Heart right ventricle (tissue), 16 donors: ENCODE measurements around the gene ARHGEF6. TPM values are rescaled to one million over a fixed set of nuclear protein-coding genes. Genes with fewer than 3 reads are reported as not detected.
A peak's percentile ranks its signal among the peaks of the same experiment; 100 is the strongest.

Source experiments
- ATAC-seq, 8 donors: fragments of 200-7000 bp; cut with Tn5 transposase; one replicate each; pipeline ENCODE4 v1.9.1; 2020; ENCODE audit warnings: mild to moderate bottlenecking in 8 of 8, moderate library complexity in 8 of 8, moderate number of reproducible peaks in 1 of 8
- DNase-seq, 2 donors: peaks; one replicate each; pipeline ENCODE4 v3.0.0-alpha.2; 2020
- H3K27ac ChIP-seq, 10 donors: fragments of 200-600 bp; sonication (generic) in 2 of 10; one replicate each; pipeline versions ENCODE4 v1.5.0 to v1.8.0; 2020 to 2022; ENCODE audit warnings: mild to moderate bottlenecking in 3 of 10
- H3K27me3 ChIP-seq, 7 donors: fragments of 200-600 bp; one replicate each; pipeline ENCODE4 v1.8.0; 2021 to 2022; ENCODE audit warnings: mild to moderate bottlenecking in 2 of 7
- H3K36me3 ChIP-seq, 9 donors: fragments of 200-600 bp; sonication (generic) in 1 of 9; one replicate each; pipeline versions ENCODE4 v1.5.0 to v1.8.0; 2020 to 2022; ENCODE audit warnings: mild to moderate bottlenecking in 2 of 9
- H3K4me1 ChIP-seq, 9 donors: fragments of 200-600 bp; sonication (generic) in 1 of 9; one replicate each; pipeline versions ENCODE4 v1.5.0 to v1.8.0; 2020 to 2022; ENCODE audit warnings: mild to moderate bottlenecking in 4 of 9
- H3K4me3 ChIP-seq, 10 donors: fragments of 200-600 bp; sonication (generic) in 2 of 10; one replicate each; pipeline versions ENCODE4 v1.5.0 to v1.8.0; 2020 to 2022; ENCODE audit warnings: mild to moderate bottlenecking in 7 of 10, moderate library complexity in 2 of 10
- H3K9me3 ChIP-seq, 11 donors: fragments of 200-600 bp in 10 of 11; sonication (generic) in 2 of 11; one replicate each; pipeline versions ENCODE4 v1.5.0 to v1.8.0; 2013 to 2022; ENCODE audit warnings: mild to moderate bottlenecking in 2 of 11, control low read depth in 1 of 11, moderate library complexity in 1 of 11
- CTCF ChIP-seq, 9 donors: fragments of 200-600 bp; sonication (generic) in 2 of 9; IDR thresholded peaks; one replicate each; pipeline versions ENCODE4 v1.5.0 to v1.8.0; 2021 to 2022; ENCODE audit warnings: antibody characterized with exemption in 9 of 9, mild to moderate bottlenecking in 5 of 9, moderate library complexity in 1 of 9
- WGBS, 2 donors: extraction: QIAGEN DNeasy Blood & Tissue Kit; methylation state at CpG; one replicate each; pipeline ENCODE4 v1.1.7; 2013; ENCODE audit warnings: inconsistent platforms in 1 of 2; 5-methylcytosine and 5-hydroxymethylcytosine counted together
- intact Hi-C, 10 donors: fragments of 100-400 bp; cut with DNase I; formaldehyde crosslinking; loops; one replicate each; pipeline versions ENCODE4 v1.11.1 to v1.14.2; 2022
- polyA plus RNA-seq, 2 donors: library from polyadenylated mRNA; stranded (reverse); fragments of 200-250 nt; gene quantifications; one replicate each; pipeline ENCODE4 v1.2.3, GENCODE V29; 2013
- total RNA-seq, 10 donors: library from RNA; stranded (reverse); fragmentation: NEBNext Ultra II Directional in 3 of 10; extraction: Animal tissue kit (Norgen Biotek cat#: 25700) in 3 of 10; gene quantifications; one replicate each; pipeline versions ENCODE4 v1.2.1 to v1.2.4, GENCODE V29; 2021 to 2023
- donor health status: Arrhythmogenic right ventricular cardiomyopathy.
- donor health status: ischemic (EF 13 %, LVEDD 7.1; RV severe dilation, severe dysfunction).
- donor health status: healthy with polysubstance abuse.
- donor health status: DM: no; HTN: yes; CAD: no.
- donor health status: DM: no; HTN: no; CAD: no.
- donor health status: ischemic (EF 25% LVEDD 6.9; RV normal size, moderate dysfunction).
- donor health status: ischemic (EF 25% LVEDD 5.7; RV mildly dilated, moderate dysfunction).
- donor health status: healthy.
- donor health status: DM: yes; HTN: yes; CAD: no.
- donor health status: Ischemic cardiomyopathy.
- donor health status: ischemic (EF 35%, LVEDD 5.7; RV mildly dilated, moderate dysfunction).
- donor health status: nonischemic (EF 11% LVEDD 7.7; RV severe dilation, severe dysfunction).
- donor health status: DM: yes; HTN: yes; CAD: no.
- donor health status: PGD.
- donor health status: ischemic (EF 29% LVEDD 5.4; RV normal size, mild dysfunction).
- donor health status: nonischemic (EF 23%, LVEDD 6.1; RV moderate dilation, normal function).

ARHGEF6 gene
- total and polyA plus RNA-seq, 12 donors = 15.3 to 88.0 (median 50.2) TPM

- no peak for TF ChIP-seq CTCF (IDR thresholded peaks at IDR 0.05)
- no peak overlapping the region for H3K27ac ChIP-seq
- H3K27me3 ChIP-seq = peaks cover 0 to 13% (median 0%) of the 10 kb centered on the region in 7 donors
- 87 to 88% methylated on average over 4 of the region's 4 CpGs for WGBS, 2 donors
- intact Hi-C loops = loop anchor here in 1 of 10 donors (10.0 kb wide), 1 partner anchor 137 kb away; no protein-coding TSS in a partner anchor
- H3K36me3 ChIP-seq = peaks cover 0 to 46% (median 0%) of the 10 kb centered on the region in 9 donors
- no peak for DNase-seq
- H3K4me3 ChIP-seq = no peak overlapping the region
- H3K4me1 ChIP-seq = peaks cover 0 to 21% (median 16%) of the 10 kb centered on the region in 9 donors
- peak in 1 of 8 donors; percentile 43 for ATAC-seq
- no peaks in the 10 kb centered on the region for H3K9me3 ChIP-seq
These were observed 42.5 kb downstream of the ARHGEF6 start for GRCh38 chrX:136738049-136738729.

GRCh38 chrX:136736690-136737089 lies 44.0 kb downstream of the ARHGEF6 start:
- peaks cover 0 to 40% (median 0%) of the 10 kb centered on the region in 9 donors for H3K36me3 ChIP-seq
- intact Hi-C loops = loop anchor here in 1 of 10 donors (10.0 kb wide), 1 partner anchor 138 kb away; no protein-coding TSS in a partner anchor
- no peaks in the 10 kb centered on the region for H3K9me3 ChIP-seq
- 39 to 63% methylated on average over 7 of the region's 7 CpGs for WGBS, 2 donors
- DNase-seq (no peak), ATAC-seq (peak in 7 of 8 donors; percentile 52 to 88 (median 57))
- TF ChIP-seq CTCF (IDR thresholded peaks at IDR 0.05) = no peak
- H3K27me3 ChIP-seq = peaks cover 0 to 13% (median 0%) of the 10 kb centered on the region in 7 donors
- peaks cover 0 to 21% (median 16%) of the 10 kb centered on the region in 9 donors for H3K4me1 ChIP-seq
- H3K4me3 ChIP-seq = no peak overlapping the region
- H3K27ac ChIP-seq = peak overlapping the region in 7 of 10 donors; percentile 46 to 67 (median 56)

- intact Hi-C loops = loop anchor here in 1 of 10 donors (10.0 kb wide), 1 partner anchor 139 kb away; no protein-coding TSS in a partner anchor
- DNase-seq (no peak), ATAC-seq (peak in 5 of 8 donors; percentile 42 to 76 (median 48))
- no peak for TF ChIP-seq CTCF (IDR thresholded peaks at IDR 0.05)
- peaks cover 0 to 39% (median 0%) of the 10 kb centered on the region in 9 donors for H3K36me3 ChIP-seq
- WGBS, 2 donors = 53 to 58% methylated on average over 1 of the region's 1 CpG
- no peak overlapping the region for H3K4me3 ChIP-seq
- H3K27me3 ChIP-seq = peaks cover 0 to 13% (median 0%) of the 10 kb centered on the region in 7 donors
- H3K4me1 ChIP-seq = peaks cover 0 to 21% (median 16%) of the 10 kb centered on the region in 9 donors
- no peaks in the 10 kb centered on the region for H3K9me3 ChIP-seq
- H3K27ac ChIP-seq = peak overlapping the region in 7 of 10 donors; percentile 21 to 67 (median 56)
These were observed 45.1 kb downstream of the ARHGEF6 start for GRCh38 chrX:136735601-136736000.

- no peak overlapping the region for H3K4me3 ChIP-seq
- ATAC-seq (no peak), DNase-seq (no peak)
- no peaks in the 10 kb centered on the region for H3K9me3 ChIP-seq
- no peak for TF ChIP-seq CTCF (IDR thresholded peaks at IDR 0.05)
- WGBS, 2 donors = 89 to 91% methylated on average over 3 of the region's 3 CpGs
- intact Hi-C loops = loop anchor here in 2 of 10 donors (5.0 to 10.0 kb wide), 2 partner anchors 34 to 141 kb away; no protein-coding TSS in a partner anchor
- peaks cover 0 to 13% (median 0%) of the 10 kb centered on the region in 7 donors for H3K27me3 ChIP-seq
- peaks cover 0 to 30% (median 0%) of the 10 kb centered on the region in 9 donors for H3K36me3 ChIP-seq
- H3K4me1 ChIP-seq = peaks cover 0 to 22% (median 16%) of the 10 kb centered on the region in 9 donors
- H3K27ac ChIP-seq = peak overlapping the region in 3 of 10 donors; percentile 16 to 56 (median 19)
These were observed 47.1 kb downstream of the ARHGEF6 start for GRCh38 chrX:136733613-136734012.
